ENCODE measurements around the gene MOB3A.

MOB3A gene

DNA sequence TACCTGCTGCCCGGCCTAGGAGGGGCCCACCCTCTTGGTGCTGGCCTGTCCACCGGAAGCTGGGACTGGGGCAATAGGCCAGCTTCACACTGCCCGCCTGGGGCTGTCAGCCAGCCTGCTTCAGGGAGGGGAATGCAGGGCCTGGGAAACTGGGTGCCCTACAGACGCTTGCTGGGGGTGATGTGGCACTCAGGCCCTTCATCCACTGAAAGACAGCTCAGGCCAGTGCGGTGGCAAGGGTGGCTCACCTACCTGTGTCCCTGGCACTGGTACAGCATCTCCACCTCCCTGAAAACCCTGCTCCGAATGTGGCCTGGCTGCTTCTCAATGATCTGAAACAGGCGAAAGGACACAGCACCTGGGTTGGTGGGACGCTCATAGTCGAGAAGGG, 52.9 kb downstream of the MOB3A start:
- Histone ChIP-seq H3K9ac (ENCODE audit: low read length) (no peak overlapping the region), H3K4me1 (ENCODE audit: control insufficient read depth, low read depth, low read length) (peaks cover 8% of the 10 kb centered on the region)

DNA sequence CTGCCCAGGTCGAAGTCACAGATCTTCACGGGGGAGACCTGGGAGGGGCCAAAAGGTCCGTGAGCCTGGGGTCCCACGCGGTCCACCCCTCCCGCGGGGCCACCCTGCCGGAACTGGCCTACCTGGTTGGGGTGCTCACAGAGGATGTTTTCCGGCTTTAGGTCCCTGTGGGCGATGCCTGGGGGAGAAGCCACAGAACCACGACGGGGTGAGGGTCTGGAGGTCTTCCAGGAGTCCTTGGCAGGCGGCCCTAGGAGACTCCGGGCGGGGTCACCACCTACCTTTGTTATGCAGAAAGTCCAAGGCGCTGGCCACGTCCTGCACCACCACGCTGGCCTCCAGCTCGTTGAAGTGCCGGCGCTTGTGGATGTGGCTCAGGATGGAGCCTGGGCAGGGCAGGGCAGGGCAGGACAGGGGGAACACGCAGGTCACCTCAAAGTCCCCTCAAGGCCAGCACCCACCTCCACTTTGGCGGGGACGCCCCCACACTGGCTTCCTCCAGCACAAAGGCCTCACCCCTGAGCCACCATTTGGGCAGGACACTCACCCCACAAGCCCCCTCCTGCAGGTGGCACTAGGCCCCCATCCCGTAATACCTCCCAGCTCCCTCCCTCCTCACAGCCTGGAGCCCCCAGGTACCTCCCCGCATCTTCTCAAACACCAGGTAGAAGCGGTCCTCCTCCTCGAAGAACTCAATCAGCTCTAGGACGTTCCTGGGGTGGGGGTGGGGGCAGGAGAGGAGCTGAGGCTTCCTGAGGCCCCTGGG, 53.5 kb downstream of the MOB3A start:
- peak overlapping the region; percentile 44 for H3K4me3 ChIP-seq (ENCODE audit: low read length)
- H3K27me3 ChIP-seq (ENCODE audit: control insufficient read depth, insufficient read depth, low read length) = no peaks in the 10 kb centered on the region
- peak overlapping the region; percentile 63 for H3K9ac ChIP-seq (ENCODE audit: low read length)
- H3K36me3 ChIP-seq (ENCODE audit: control insufficient read depth, low read depth, low read length) = peaks cover 33% of the 10 kb centered on the region
- H3K27ac ChIP-seq (ENCODE audit: low read length) = peak overlapping the region; percentile 60
- no peaks in the 10 kb centered on the region for H3K9me3 ChIP-seq (ENCODE audit: control insufficient read depth, low read depth, low read length)
- H3K4me1 ChIP-seq (ENCODE audit: control insufficient read depth, low read depth, low read length) = peaks cover 8% of the 10 kb centered on the region

More for the DNA sequence above, 52.9 kb downstream of the MOB3A start:
- H3K9me3 ChIP-seq (ENCODE audit: control insufficient read depth, low read depth, low read length) = no peaks in the 10 kb centered on the region
- H3K27ac ChIP-seq (ENCODE audit: low read length) = no peak overlapping the region
- no peak overlapping the region for H3K4me3 ChIP-seq (ENCODE audit: low read length)
- peaks cover 33% of the 10 kb centered on the region for H3K36me3 ChIP-seq (ENCODE audit: control insufficient read depth, low read depth, low read length)
- H3K27me3 ChIP-seq (ENCODE audit: control insufficient read depth, insufficient read depth, low read length) = no peaks in the 10 kb centered on the region

GRCh38 chr19:2041683-2042484, 54.2 kb downstream of the MOB3A start:
- H3K27ac ChIP-seq (ENCODE audit: low read length) = peak overlapping the region; percentile 60
- H3K9me3 ChIP-seq (ENCODE audit: control insufficient read depth, low read depth, low read length) = no peaks in the 10 kb centered on the region
- peaks cover 33% of the 10 kb centered on the region for H3K36me3 ChIP-seq (ENCODE audit: control insufficient read depth, low read depth, low read length)
- H3K27me3 ChIP-seq (ENCODE audit: control insufficient read depth, insufficient read depth, low read length) = no peaks in the 10 kb centered on the region
- H3K9ac ChIP-seq (ENCODE audit: low read length) = peak overlapping the region; percentile 63
- peak overlapping the region; percentile 44 for H3K4me3 ChIP-seq (ENCODE audit: low read length)
- H3K4me1 ChIP-seq (ENCODE audit: control insufficient read depth, low read depth, low read length) = peaks cover 8% of the 10 kb centered on the region

DNA sequence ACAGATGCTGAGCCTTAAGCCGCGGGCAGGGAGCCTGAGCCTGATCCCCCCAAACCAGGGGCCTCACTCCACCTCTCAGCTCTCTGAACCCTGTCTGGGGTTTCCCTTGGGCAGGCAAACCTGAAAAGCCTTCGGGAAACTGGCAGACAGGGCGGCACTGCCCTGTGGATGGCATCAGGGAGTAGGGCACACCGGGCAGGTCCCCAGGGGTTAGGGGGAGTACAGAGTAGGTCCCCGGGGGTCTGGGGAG, 54.8 kb downstream of the MOB3A start:
- peak overlapping the region; percentile 52 for H3K9ac ChIP-seq (ENCODE audit: low read length)
- no peaks in the 10 kb centered on the region for H3K9me3 ChIP-seq (ENCODE audit: control insufficient read depth, low read depth, low read length)
- peaks cover 8% of the 10 kb centered on the region for H3K4me1 ChIP-seq (ENCODE audit: control insufficient read depth, low read depth, low read length)
- no peaks in the 10 kb centered on the region for H3K27me3 ChIP-seq (ENCODE audit: control insufficient read depth, insufficient read depth, low read length)
- H3K36me3 ChIP-seq (ENCODE audit: control insufficient read depth, low read depth, low read length) = peaks cover 33% of the 10 kb centered on the region
- peak overlapping the region; percentile 37 for H3K4me3 ChIP-seq (ENCODE audit: low read length)
- H3K27ac ChIP-seq (ENCODE audit: low read length) = no peak overlapping the region

DNA sequence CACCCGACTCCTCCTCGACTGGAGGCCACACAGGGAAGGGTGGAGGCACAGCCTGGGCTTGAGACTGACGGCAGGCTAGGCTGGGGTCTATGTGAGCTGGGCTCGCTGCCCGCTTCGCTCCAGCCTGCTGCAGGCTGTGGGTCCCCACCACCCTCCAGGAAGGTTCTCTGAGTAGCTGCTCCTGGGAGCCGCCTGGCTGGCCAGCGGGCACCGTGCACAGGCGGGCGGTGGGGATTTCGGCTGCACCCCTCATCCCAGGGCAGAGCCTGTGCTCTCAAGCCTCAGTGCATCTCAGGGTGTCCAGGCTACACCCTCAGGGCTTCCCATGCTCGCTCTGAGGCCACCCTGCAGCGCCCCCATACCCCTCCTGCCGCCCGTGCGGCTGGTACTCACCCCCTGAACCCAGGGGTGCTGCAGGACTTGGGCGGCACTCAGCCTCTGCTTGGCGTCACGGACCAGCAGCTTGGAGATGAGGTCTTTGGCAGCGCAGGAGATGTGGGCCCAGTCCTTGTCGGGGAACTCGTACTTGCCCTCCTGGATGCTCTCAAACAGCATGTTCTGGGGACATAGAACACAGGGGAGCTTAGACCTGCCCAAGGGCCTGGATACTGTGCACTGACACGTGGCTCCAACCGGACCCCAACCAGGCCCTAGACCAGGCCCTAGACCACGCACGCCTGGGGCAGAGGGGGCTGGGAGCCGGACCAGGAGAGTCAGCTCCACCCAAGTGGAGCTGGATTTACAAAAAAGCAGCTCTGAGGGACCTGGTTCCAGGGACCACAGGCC, 55.3 kb downstream of the MOB3A start:
- Histone ChIP-seq H3K36me3 (ENCODE audit: control insufficient read depth, low read depth, low read length) (peaks cover 31% of the 10 kb centered on the region), H3K9ac (ENCODE audit: low read length) (no peak overlapping the region), H3K4me1 (ENCODE audit: control insufficient read depth, low read depth, low read length) (peaks cover 8% of the 10 kb centered on the region), H3K4me3 (ENCODE audit: low read length) (no peak overlapping the region), H3K9me3 (ENCODE audit: control insufficient read depth, low read depth, low read length) (no peaks in the 10 kb centered on the region), H3K27ac (ENCODE audit: low read length) (no peak overlapping the region), H3K27me3 (ENCODE audit: control insufficient read depth, insufficient read depth, low read length) (no peaks in the 10 kb centered on the region)

DNA sequence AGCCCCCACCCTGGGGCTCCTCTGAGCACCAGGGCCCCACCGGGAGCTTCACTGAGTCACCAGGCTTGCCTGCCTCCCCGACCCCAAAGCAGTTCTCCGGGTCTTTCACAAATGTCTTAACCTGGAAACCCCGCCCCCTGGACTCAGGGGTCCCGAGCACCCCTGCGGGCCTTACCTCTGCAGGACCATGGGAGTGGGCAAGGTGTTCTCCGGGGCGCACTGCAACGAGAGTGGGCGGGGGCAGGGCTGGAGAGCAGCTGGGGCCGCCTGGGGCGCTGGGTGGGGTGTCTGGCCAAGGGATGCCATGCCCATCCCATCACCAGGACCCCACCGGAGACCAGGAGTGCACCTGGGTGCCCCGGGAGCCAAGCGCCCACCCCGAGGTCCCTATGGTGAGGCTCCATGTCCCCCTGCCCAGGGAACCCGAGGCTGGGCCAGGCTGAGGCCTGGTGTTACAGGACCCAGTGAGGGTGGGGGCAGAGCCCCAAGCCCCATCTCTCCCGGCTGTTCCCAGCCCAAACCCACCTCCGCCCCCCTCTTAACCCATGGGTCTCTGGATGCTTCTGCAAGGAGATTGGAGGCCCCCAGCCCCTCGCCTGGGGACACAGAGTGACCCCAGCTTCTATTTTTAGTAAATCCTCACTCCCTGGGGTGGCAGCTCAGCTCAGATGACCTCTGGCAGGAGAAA, 56.0 kb downstream of the MOB3A start:
- Histone ChIP-seq H3K9me3 (ENCODE audit: control insufficient read depth, low read depth, low read length) (no peaks in the 10 kb centered on the region), H3K4me1 (ENCODE audit: control insufficient read depth, low read depth, low read length) (peaks cover 8% of the 10 kb centered on the region), H3K36me3 (ENCODE audit: control insufficient read depth, low read depth, low read length) (peaks cover 24% of the 10 kb centered on the region), H3K27me3 (ENCODE audit: control insufficient read depth, insufficient read depth, low read length) (no peaks in the 10 kb centered on the region), H3K9ac (ENCODE audit: low read length) (no peak overlapping the region), H3K27ac (ENCODE audit: low read length) (no peak overlapping the region), H3K4me3 (ENCODE audit: low read length) (no peak overlapping the region)

DNA sequence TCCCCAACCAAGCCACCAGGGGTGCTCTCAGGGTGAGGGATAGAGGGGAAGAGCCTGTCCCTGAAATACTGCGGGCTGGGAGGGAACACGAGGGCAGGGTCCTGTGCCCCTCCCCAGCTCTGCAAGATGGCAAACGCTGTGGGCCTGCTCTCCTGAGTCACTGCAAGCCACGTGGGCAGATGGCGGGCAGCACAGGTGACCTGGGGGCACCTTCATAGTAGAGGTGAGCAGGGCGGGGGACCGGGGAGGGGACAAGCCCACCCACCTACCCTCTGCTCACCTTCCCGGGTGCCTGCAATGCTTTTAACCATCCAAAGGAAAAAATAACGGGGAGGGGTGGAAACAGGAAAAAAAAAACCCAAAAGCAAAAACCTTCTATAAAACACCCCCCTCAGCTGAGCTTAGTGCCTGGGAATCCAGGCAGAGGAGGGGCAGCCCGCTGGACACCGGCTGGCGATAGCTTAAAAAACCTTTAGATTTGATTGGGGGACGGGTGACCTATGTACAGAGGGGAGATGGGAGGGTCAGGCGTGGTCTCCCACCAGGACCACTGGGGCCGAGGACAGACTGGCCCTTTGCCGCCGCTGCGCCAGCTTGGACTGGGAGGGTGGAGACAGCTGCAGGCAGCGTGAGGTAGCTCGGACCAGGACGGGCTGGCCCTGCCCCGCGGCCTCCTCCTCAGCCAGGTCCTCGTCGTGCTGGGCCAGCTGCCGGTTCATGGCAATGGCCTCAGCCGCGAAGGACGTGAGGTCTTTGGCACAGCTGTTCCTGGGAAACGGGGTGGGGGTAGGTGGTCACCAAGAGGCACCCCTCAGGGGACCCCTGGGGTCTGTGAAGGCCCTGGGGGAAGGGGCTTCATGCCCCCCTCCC, 56.8 kb downstream of the MOB3A start:
- Histone ChIP-seq H3K4me1 (ENCODE audit: control insufficient read depth, low read depth, low read length) (peaks cover 8% of the 10 kb centered on the region), H3K27ac (ENCODE audit: low read length) (no peak overlapping the region), H3K27me3 (ENCODE audit: control insufficient read depth, insufficient read depth, low read length) (no peaks in the 10 kb centered on the region), H3K9ac (ENCODE audit: low read length) (no peak overlapping the region), H3K9me3 (ENCODE audit: control insufficient read depth, low read depth, low read length) (no peaks in the 10 kb centered on the region), H3K4me3 (ENCODE audit: low read length) (no peak overlapping the region), H3K36me3 (ENCODE audit: control insufficient read depth, low read depth, low read length) (peaks cover 20% of the 10 kb centered on the region)

DNA sequence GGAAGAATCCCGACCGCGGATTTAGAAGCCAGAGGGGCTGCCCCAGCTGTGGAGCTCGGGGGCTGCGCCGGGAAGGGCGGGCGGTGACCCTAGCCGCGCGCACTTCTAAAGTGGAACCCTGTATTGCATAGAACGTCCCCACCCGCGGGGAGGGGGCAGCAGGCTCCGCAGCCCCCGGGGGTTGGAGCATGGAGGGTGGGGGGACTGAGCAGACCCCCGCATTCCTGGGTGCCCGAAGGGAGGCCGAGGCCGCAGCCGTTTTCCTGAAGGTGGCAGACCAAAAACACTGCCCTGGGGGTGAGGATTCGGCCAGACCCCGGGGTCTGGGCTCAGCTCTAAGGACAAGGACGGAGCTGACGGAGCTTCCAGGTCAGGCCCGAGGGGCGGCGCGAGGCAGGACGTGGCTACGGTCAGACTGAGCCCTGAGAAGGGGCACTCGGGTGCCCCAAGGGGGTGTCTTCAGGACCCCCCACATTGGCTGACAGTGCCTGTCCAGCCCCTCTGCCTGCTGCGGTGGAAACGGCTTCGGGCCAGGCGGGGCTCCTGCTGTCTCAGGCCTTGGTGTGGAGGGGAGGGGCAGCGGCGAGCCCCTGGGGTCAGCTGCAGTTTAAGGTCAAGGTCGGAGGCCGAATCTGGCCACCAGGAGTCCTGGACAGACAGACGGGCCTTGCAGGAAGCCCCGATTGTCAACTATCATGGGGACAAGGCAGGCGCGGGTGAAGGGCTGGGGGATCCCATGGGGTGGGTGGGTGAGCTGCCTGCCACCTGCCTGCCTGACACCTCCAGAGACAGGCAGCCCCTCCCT, 57.6 kb downstream of the MOB3A start:
- Histone ChIP-seq H3K36me3 (ENCODE audit: control insufficient read depth, low read depth, low read length) (peaks cover 18% of the 10 kb centered on the region), H3K9ac (ENCODE audit: low read length) (no peak overlapping the region), H3K27me3 (ENCODE audit: control insufficient read depth, insufficient read depth, low read length) (no peaks in the 10 kb centered on the region), H3K27ac (ENCODE audit: low read length) (no peak overlapping the region), H3K9me3 (ENCODE audit: control insufficient read depth, low read depth, low read length) (no peaks in the 10 kb centered on the region), H3K4me3 (ENCODE audit: low read length) (no peak overlapping the region), H3K4me1 (ENCODE audit: control insufficient read depth, low read depth, low read length) (peaks cover 8% of the 10 kb centered on the region)

GRCh38 chr19:2037651-2038255, 58.4 kb downstream of the MOB3A start:
- Histone ChIP-seq H3K4me1 (ENCODE audit: control insufficient read depth, low read depth, low read length) (peaks cover 8% of the 10 kb centered on the region), H3K36me3 (ENCODE audit: control insufficient read depth, low read depth, low read length) (peaks cover 18% of the 10 kb centered on the region), H3K4me3 (ENCODE audit: low read length) (no peak overlapping the region), H3K9me3 (ENCODE audit: control insufficient read depth, low read depth, low read length) (no peaks in the 10 kb centered on the region), H3K27ac (ENCODE audit: low read length) (no peak overlapping the region), H3K9ac (ENCODE audit: low read length) (no peak overlapping the region), H3K27me3 (ENCODE audit: control insufficient read depth, insufficient read depth, low read length) (no peaks in the 10 kb centered on the region)

DNA sequence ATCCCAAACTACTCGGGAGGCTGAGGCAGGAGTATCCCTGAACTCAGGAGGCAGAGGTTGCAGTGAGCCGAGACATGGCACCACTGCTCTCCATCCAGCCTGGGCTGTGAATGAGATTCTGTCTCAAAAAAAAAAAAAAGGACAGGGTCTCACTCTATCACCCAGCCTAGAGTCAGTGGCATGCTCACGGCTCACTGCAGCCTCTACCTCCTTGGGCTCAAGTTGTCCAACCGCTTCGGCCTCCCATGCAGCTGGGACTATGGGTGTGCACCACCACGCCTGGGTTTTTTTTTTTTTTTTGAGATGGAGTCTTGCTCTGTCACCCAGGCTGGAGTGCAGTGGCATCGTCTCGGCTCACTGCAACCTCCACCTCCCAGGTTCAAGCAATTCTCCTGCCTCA, 59.7 kb downstream of the MOB3A start:
- Histone ChIP-seq H3K4me1 (ENCODE audit: control insufficient read depth, low read depth, low read length) (peaks cover 3% of the 10 kb centered on the region), H3K36me3 (ENCODE audit: control insufficient read depth, low read depth, low read length) (peaks cover 18% of the 10 kb centered on the region), H3K9me3 (ENCODE audit: control insufficient read depth, low read depth, low read length) (no peaks in the 10 kb centered on the region), H3K27ac (ENCODE audit: low read length) (no peak overlapping the region), H3K9ac (ENCODE audit: low read length) (no peak overlapping the region), H3K27me3 (ENCODE audit: control insufficient read depth, insufficient read depth, low read length) (no peaks in the 10 kb centered on the region), H3K4me3 (ENCODE audit: low read length) (no peak overlapping the region)

Measured in iPS-18a (cell line).